Neural cell (in vitro differentiated cells): ENCODE data around the gene TMEM245.

Experiments
- CTCF ChIP-seq: fragments of 450-650 bp; IDR thresholded peaks from 2 replicates; pipeline ENCODE4 v1.5.1; 2014; ENCODE audit warnings: antibody characterized with exemption, mild to moderate bottlenecking, moderate library complexity; ENCODE audit not compliant: poor library complexity, severe bottlenecking
- EP300 ChIP-seq: fragments of 450-650 bp; conservative IDR thresholded peaks from 2 replicates; pipeline ENCODE4 v1.6.1; 2014; ENCODE audit warnings: antibody characterized with exemption, mild to moderate bottlenecking, moderate library complexity; ENCODE audit not compliant: poor library complexity, severe bottlenecking
- EZH2 ChIP-seq: fragments of 200-600, 300-800 bp; shearing (Covaris generic), sonication (generic); IDR thresholded peaks from 2 replicates; pipeline ENCODE4 v1.6.1; 2014; ENCODE audit warnings: antibody characterized with exemption, low read length, borderline replicate concordance, mild to moderate bottlenecking; ENCODE audit not compliant: insufficient read depth, poor library complexity, severe bottlenecking
- MXI1 ChIP-seq: fragments of 450-650 bp; conservative IDR thresholded peaks from 2 replicates; pipeline ENCODE4 v1.6.1; 2014; ENCODE audit warnings: antibody characterized with exemption, mild to moderate bottlenecking; ENCODE audit not compliant: poor library complexity, severe bottlenecking
- POLR2AphosphoS5 ChIP-seq: IDR thresholded peaks from 2 replicates; pipeline ENCODE4 v1.6.1; 2012
- RAD21 ChIP-seq: fragments of 450-650 bp; conservative IDR thresholded peaks from 2 replicates; pipeline ENCODE4 v1.6.1; 2014; ENCODE audit warnings: antibody characterized with exemption, mild to moderate bottlenecking, moderate library complexity
- SMC3 ChIP-seq: fragments of 450-650 bp; conservative IDR thresholded peaks from 2 replicates; pipeline ENCODE4 v1.6.1; 2014; ENCODE audit warnings: antibody characterized with exemption, mild to moderate bottlenecking, moderate library complexity; ENCODE audit not compliant: poor library complexity
- TAF1 ChIP-seq: IDR thresholded peaks from 2 replicates; pipeline ENCODE4 v1.6.1; 2012; ENCODE audit warnings: low read depth
- TF ChIP-seq, protein P1 (sequence below): IDR thresholded peaks from 2 replicates; pipeline ENCODE4 v1.6.1; 2012; ENCODE audit warnings: borderline replicate concordance

DNA sequence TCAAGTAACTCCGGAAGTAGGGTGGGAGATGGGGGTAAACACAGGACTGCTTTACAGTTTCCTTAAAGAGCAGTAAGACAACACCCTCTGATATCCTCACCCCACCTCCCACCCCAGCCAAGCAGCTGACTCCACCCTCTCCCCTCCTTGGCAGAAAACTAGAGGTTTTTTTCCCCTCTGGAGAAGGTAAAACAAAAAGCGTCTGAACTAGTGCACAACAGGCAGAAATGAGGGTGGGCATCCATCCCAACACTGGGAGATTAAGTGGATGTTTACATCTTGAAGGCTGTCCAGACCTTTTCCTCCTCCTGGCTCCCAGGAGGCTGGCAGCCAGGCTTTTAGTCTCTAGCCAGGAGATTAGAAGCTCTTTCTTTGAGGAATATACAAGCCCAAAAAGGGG lies 92.6 kb downstream of the TMEM245 start:
- TF ChIP-seq CTCF, result no peak
- TF ChIP-seq, protein P1, sequence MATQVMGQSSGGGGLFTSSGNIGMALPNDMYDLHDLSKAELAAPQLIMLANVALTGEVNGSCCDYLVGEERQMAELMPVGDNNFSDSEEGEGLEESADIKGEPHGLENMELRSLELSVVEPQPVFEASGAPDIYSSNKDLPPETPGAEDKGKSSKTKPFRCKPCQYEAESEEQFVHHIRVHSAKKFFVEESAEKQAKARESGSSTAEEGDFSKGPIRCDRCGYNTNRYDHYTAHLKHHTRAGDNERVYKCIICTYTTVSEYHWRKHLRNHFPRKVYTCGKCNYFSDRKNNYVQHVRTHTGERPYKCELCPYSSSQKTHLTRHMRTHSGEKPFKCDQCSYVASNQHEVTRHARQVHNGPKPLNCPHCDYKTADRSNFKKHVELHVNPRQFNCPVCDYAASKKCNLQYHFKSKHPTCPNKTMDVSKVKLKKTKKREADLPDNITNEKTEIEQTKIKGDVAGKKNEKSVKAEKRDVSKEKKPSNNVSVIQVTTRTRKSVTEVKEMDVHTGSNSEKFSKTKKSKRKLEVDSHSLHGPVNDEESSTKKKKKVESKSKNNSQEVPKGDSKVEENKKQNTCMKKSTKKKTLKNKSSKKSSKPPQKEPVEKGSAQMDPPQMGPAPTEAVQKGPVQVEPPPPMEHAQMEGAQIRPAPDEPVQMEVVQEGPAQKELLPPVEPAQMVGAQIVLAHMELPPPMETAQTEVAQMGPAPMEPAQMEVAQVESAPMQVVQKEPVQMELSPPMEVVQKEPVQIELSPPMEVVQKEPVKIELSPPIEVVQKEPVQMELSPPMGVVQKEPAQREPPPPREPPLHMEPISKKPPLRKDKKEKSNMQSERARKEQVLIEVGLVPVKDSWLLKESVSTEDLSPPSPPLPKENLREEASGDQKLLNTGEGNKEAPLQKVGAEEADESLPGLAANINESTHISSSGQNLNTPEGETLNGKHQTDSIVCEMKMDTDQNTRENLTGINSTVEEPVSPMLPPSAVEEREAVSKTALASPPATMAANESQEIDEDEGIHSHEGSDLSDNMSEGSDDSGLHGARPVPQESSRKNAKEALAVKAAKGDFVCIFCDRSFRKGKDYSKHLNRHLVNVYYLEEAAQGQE, result no peak
- no peak for TF ChIP-seq SMC3
- TF ChIP-seq EZH2, result no peak
- no peak for TF ChIP-seq EP300
- TF ChIP-seq POLR2AphosphoS5, result no peak
- no peak for TF ChIP-seq RAD21
- TF ChIP-seq TAF1, result no peak
- TF ChIP-seq MXI1, result no peak
